HCT116 (cell line): ENCODE measurements around the gene ZNF627.

Experiments
- CEBPB ChIP-seq: IDR thresholded peaks from 2 replicates; pipeline ENCODE4 v1.6.1; 2012; ENCODE audit warnings: low read depth
- EZH2 ChIP-seq: fragments of 200-600 bp; sonication (generic); IDR thresholded peaks from 2 replicates; pipeline ENCODE4 v1.6.1; 2017; ENCODE audit warnings: antibody characterized with exemption, mixed run types
- JUND ChIP-seq: IDR thresholded peaks from 2 replicates; pipeline ENCODE4 v1.6.1; 2012
- POLR2A ChIP-seq: IDR thresholded peaks from 2 replicates; pipeline ENCODE4 v1.7.0; 2011; ENCODE audit warnings: borderline replicate concordance; ENCODE audit not compliant: insufficient read depth, insufficient read length; ENCODE audit errors: extremely low read depth
- POLR2AphosphoS5 ChIP-seq: IDR thresholded peaks from 2 replicates; pipeline ENCODE4 v1.6.1; 2011; ENCODE audit warnings: mild to moderate bottlenecking, low read depth, low read length, moderate library complexity
- RAD21 ChIP-seq: IDR thresholded peaks from 2 replicates; pipeline ENCODE4 v1.6.1; 2012; ENCODE audit warnings: low read depth, mild to moderate bottlenecking
- SIN3A ChIP-seq: IDR thresholded peaks from 2 replicates; pipeline ENCODE4 v1.6.1; 2012; ENCODE audit warnings: low read depth
- SRF ChIP-seq: IDR thresholded peaks from 2 replicates; pipeline ENCODE4 v1.6.1; 2012; ENCODE audit warnings: low read depth
- YY1 ChIP-seq: IDR thresholded peaks from 2 replicates; pipeline ENCODE4 v1.6.1; 2011; ENCODE audit warnings: low read length, low read depth, moderate library complexity, mild to moderate bottlenecking; ENCODE audit not compliant: insufficient replicate concordance; ENCODE audit errors: extremely low read depth
- TF ChIP-seq, protein P1 (sequence below), 3 experiments: fragments of 200-600 bp in 1 of 3; sonication (generic) in 1 of 3; IDR thresholded peaks in 2 of 3; conservative IDR thresholded peaks in 1 of 3; 2 replicates each; pipeline ENCODE4 v1.5.1; 2012 to 2017; ENCODE audit warnings: low read depth in 2 of 3, low read length in 2 of 3, antibody characterized with exemption in 1 of 3, borderline replicate concordance in 1 of 3, control low read depth in 1 of 3, mild to moderate bottlenecking in 1 of 3, mixed read lengths in 1 of 3, mixed run types in 1 of 3, moderate library complexity in 1 of 3; ENCODE audit not compliant: insufficient read depth in 1 of 3
- TF ChIP-seq, protein P2 (sequence below): IDR thresholded peaks from 2 replicates; pipeline ENCODE4 v1.6.1; 2012; ENCODE audit warnings: low read depth
- TF ChIP-seq, protein P3 (sequence below): IDR thresholded peaks from 2 replicates; pipeline ENCODE4 v1.6.1; 2012

DNA sequence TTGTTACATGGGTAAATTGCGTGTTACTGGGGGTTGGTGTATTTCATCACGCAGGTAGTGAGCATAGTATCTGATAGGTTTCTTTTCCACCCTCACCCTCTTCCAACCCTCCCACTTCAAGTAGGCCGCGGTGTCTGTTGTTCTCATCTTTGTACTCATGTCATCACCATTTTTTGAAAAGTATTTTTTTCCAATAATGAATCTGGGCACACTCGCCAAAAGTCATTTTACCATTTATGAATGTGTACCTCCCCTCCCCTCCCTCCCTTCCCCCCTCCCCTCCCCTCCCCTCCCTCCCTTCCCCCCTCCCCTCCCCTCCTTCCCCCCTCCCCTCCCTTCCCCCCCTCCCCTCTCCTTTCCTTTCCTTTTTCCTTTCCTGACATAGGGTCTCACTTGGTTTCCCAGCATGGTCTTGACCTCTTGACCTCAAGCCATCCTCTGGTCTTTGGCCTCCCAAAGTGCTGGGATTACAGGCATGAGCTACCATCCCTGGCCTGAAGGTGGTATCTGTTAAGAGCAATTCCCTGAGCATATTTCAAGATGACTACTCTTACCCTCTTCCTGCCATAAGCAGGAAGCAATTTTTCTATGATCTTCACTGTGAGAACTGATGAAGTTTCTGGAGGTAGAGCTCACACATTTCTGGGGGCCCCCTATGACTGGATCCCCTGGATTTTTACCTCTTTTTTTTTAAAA lies 15.7 kb downstream of the ZNF627 start:
- TF ChIP-seq, protein P1, sequence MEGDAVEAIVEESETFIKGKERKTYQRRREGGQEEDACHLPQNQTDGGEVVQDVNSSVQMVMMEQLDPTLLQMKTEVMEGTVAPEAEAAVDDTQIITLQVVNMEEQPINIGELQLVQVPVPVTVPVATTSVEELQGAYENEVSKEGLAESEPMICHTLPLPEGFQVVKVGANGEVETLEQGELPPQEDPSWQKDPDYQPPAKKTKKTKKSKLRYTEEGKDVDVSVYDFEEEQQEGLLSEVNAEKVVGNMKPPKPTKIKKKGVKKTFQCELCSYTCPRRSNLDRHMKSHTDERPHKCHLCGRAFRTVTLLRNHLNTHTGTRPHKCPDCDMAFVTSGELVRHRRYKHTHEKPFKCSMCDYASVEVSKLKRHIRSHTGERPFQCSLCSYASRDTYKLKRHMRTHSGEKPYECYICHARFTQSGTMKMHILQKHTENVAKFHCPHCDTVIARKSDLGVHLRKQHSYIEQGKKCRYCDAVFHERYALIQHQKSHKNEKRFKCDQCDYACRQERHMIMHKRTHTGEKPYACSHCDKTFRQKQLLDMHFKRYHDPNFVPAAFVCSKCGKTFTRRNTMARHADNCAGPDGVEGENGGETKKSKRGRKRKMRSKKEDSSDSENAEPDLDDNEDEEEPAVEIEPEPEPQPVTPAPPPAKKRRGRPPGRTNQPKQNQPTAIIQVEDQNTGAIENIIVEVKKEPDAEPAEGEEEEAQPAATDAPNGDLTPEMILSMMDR (IDR thresholded peaks at IDR 0.05 in 2 of 3, conservative IDR thresholded peaks at IDR 0.05 in 1 of 3; ENCODE audit: borderline replicate concordance in 1 of 3, insufficient read depth in 1 of 3, low read depth in 2 of 3, low read length in 2 of 3) = no peak
- TF ChIP-seq POLR2A (no peak), EZH2 (no peak), POLR2AphosphoS5 (no peak), JUND (no peak), YY1 (no peak), CEBPB (no peak), SIN3A (no peak), SRF (no peak), RAD21 (no peak)
- TF ChIP-seq, protein P2, sequence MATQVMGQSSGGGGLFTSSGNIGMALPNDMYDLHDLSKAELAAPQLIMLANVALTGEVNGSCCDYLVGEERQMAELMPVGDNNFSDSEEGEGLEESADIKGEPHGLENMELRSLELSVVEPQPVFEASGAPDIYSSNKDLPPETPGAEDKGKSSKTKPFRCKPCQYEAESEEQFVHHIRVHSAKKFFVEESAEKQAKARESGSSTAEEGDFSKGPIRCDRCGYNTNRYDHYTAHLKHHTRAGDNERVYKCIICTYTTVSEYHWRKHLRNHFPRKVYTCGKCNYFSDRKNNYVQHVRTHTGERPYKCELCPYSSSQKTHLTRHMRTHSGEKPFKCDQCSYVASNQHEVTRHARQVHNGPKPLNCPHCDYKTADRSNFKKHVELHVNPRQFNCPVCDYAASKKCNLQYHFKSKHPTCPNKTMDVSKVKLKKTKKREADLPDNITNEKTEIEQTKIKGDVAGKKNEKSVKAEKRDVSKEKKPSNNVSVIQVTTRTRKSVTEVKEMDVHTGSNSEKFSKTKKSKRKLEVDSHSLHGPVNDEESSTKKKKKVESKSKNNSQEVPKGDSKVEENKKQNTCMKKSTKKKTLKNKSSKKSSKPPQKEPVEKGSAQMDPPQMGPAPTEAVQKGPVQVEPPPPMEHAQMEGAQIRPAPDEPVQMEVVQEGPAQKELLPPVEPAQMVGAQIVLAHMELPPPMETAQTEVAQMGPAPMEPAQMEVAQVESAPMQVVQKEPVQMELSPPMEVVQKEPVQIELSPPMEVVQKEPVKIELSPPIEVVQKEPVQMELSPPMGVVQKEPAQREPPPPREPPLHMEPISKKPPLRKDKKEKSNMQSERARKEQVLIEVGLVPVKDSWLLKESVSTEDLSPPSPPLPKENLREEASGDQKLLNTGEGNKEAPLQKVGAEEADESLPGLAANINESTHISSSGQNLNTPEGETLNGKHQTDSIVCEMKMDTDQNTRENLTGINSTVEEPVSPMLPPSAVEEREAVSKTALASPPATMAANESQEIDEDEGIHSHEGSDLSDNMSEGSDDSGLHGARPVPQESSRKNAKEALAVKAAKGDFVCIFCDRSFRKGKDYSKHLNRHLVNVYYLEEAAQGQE = no peak
- TF ChIP-seq, protein P3, sequence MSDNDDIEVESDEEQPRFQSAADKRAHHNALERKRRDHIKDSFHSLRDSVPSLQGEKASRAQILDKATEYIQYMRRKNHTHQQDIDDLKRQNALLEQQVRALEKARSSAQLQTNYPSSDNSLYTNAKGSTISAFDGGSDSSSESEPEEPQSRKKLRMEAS = no peak
